ENCODE results near the gene SEPHS2.
A peak's percentile ranks its signal among the peaks of the same experiment; 100 is the strongest.

The SEPHS2 gene

DNA sequence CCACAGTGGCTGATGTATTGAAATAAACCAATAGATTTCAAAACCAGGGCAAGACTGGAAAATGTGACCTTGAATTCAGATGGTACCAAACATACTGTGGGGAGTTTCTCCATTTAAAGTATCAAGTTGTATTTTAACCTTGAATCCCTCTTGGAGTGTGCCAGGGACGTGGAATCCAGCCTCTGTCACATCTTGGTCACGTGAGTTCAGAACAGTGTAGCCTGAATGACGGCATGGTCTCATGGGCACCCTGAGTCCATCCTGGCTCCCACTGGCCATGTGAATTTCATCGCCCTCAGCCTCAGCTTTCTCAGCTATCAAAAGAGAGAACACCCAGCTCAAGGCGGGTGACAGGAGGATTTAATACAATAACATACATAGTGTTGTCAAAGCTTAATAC is 31.5 kb downstream of the SEPHS2 start:
- CTCF ChIA-PET = interaction anchor here (0.6 to 1.3 kb wide), 3 partner anchors 19 to 231 kb away, joined by 3 to 7 read pairs (median 3); partner anchors contain the start of genes CORO1A, SEPTIN1 and ZNF48
- POLR2A ChIA-PET = no interaction called here
- H3K27me3 ChIP-seq (replicated peaks in 2 of 5; ENCODE audit: control insufficient read depth in 4 of 5, insufficient read depth in 5 of 5, low read length in 4 of 5) = no peaks in the 10 kb centered on the region
- peaks cover 3 to 39% (median 3%) of the 10 kb centered on the region in 4 experiments for H3K36me3 ChIP-seq (ENCODE audit: control insufficient read depth in 4 of 4, insufficient read depth in 4 of 4, low read length in 3 of 4)
- H3K27ac ChIP-seq (ENCODE audit: insufficient read depth in 1 of 2, low read depth in 1 of 2, low read length in 2 of 2, poor library complexity in 1 of 2, severe bottlenecking in 2 of 2) = no peak overlapping the region
- 95% methylated on average over 3 of the region's 5 CpGs for WGBS (ENCODE audit: insufficient coverage)
- no peak for DNase-seq
- no peak overlapping the region for H3K4me3 ChIP-seq (ENCODE audit: control insufficient read depth in 1 of 7, extremely low read depth in 1 of 7, insufficient read depth in 4 of 7, low read depth in 2 of 7, low read length in 6 of 7)
- peaks cover 0 to 40% (median 28%) of the 10 kb centered on the region in 4 experiments for H3K4me1 ChIP-seq (ENCODE audit: control extremely low read depth in 1 of 4, control insufficient read depth in 4 of 4, insufficient read depth in 4 of 4, low read length in 3 of 4)
- no peaks in the 10 kb centered on the region for H3K9me3 ChIP-seq (ENCODE audit: control extremely low read depth in 1 of 5, control insufficient read depth in 4 of 5, insufficient read depth in 2 of 5, low read depth in 1 of 5, low read length in 4 of 5)

DNA sequence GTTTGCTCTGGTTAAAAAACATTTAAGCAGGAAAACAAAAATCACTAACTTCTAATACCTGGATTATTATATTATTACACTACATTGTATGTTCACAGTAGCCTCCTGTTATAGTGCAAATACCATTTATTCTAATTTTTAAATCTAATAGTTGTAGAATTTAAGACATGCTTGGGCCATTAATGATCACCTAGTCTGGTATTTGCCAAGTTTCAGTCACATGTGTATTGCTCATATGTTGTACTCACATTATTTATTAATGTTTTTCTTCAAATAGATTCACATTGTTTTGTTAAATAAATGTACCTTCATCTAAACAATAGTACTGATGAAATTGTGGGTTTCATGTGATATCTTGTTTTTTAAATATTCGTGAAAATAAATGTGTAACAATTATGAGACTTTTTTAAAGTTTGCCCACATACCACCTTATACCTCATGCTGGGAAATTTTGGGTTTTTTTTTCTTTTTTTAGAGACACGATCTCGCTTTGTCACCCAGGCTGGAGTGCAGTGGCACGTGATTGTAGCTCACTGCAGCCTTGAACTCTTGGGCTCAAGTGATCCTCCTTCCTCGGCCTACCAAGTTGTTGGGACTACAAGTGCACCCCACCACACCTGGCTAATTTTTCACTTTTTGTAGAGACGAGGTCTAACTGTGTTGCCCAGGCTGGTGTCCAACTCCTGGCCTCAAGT is 32.4 kb downstream of the SEPHS2 start:
- H3K4me3 ChIP-seq (ENCODE audit: control insufficient read depth in 1 of 7, extremely low read depth in 1 of 7, insufficient read depth in 4 of 7, low read depth in 2 of 7, low read length in 6 of 7) = no peak overlapping the region
- peaks cover 3 to 36% (median 3%) of the 10 kb centered on the region in 4 experiments for H3K36me3 ChIP-seq (ENCODE audit: control insufficient read depth in 4 of 4, insufficient read depth in 4 of 4, low read length in 3 of 4)
- H3K27me3 ChIP-seq (replicated peaks in 2 of 5; ENCODE audit: control insufficient read depth in 4 of 5, insufficient read depth in 5 of 5, low read length in 4 of 5) = no peaks in the 10 kb centered on the region
- ChIA-PET CTCF (interaction anchor here (0.6 to 8.0 kb wide), 2 partner anchors 17 to 33 kb away, joined by 5 to 97 read pairs; partner anchors contain the start of gene ZNF48), POLR2A (interaction anchor here (0.6 kb wide), 3 partner anchors 84 to 606 kb away, joined by 4 to 7 read pairs (median 4); no protein-coding TSS in a partner anchor)
- H3K9me3 ChIP-seq (ENCODE audit: control extremely low read depth in 1 of 5, control insufficient read depth in 4 of 5, insufficient read depth in 2 of 5, low read depth in 1 of 5, low read length in 4 of 5) = no peaks in the 10 kb centered on the region
- H3K4me1 ChIP-seq (ENCODE audit: control extremely low read depth in 1 of 4, control insufficient read depth in 4 of 4, insufficient read depth in 4 of 4, low read length in 3 of 4) = peaks cover 0 to 42% (median 31%) of the 10 kb centered on the region in 4 experiments
- 92% methylated on average over 4 of the region's 6 CpGs for WGBS (ENCODE audit: insufficient coverage)
- H3K27ac ChIP-seq (ENCODE audit: insufficient read depth in 1 of 2, low read depth in 1 of 2, low read length in 2 of 2, poor library complexity in 1 of 2, severe bottlenecking in 2 of 2) = no peak overlapping the region
- DNase-seq = no peak

DNA sequence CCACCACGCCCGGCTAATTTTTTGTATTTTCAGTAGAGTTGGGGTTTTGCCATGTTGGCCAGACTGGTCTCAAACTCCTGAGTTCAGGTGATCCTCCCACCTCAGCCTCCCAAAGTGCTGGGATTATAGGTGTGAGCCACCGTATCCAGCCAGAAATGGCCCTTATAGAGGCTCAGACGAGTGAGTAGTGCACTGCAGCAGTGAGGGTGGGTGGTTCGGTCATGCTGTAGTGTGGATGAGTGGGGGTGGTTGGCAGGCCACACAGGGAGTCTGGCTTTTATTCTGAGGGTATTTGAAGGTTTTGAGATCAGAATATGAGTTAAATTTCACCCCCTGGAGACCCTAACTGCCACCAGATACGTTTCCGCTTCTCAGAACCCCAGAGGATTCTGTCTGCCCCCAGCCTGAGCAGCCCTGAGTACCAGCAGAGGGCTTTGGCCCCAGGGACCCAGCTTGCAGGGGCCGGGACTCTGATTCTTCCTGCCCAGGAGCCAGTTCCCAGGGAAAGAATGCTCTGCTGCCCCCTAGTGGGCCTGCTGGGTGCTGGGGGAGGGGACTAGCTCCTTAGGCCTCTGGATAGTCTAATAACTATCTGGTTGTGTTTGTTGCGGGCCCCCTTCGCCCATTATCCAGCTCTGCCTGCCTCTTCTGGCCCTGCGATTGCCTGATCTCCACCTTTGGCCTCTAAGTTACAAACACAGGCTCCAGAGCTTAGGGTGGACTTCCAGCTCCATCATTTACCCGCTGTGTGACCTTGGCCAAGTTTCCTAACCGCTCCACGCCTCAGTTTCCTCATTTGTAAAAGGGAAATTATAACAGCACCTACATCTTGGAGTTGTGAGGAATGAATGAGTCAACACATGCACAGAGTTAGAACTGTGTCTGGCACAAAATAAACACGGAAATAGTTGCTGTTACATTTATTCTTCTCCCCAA is 36.3 kb downstream of the SEPHS2 start:
- H3K27ac ChIP-seq (ENCODE audit: insufficient read depth in 1 of 2, low read depth in 1 of 2, low read length in 2 of 2, poor library complexity in 1 of 2, severe bottlenecking in 2 of 2) = no peak overlapping the region
- ChIA-PET POLR2A (interaction anchor here (0.9 to 1.1 kb wide), 3 partner anchors 9 to 22 kb away, joined by 3 read pairs; partner anchors contain the start of gene ZNF48), CTCF (interaction anchor here (0.6 to 8.0 kb wide), 21 partner anchors 9 to 237 kb away, joined by 3 to 97 read pairs (median 5); partner anchors contain the start of genes CD2BP2, DCTPP1, SEPTIN1 and TBC1D10B)
- H3K4me1 ChIP-seq (ENCODE audit: control extremely low read depth in 1 of 4, control insufficient read depth in 4 of 4, insufficient read depth in 4 of 4, low read length in 3 of 4) = peaks cover 3 to 42% (median 29%) of the 10 kb centered on the region in 4 experiments
- H3K27me3 ChIP-seq (replicated peaks in 2 of 5; ENCODE audit: control insufficient read depth in 4 of 5, insufficient read depth in 5 of 5, low read length in 4 of 5) = no peaks in the 10 kb centered on the region
- peaks cover 3 to 25% (median 3%) of the 10 kb centered on the region in 4 experiments for H3K36me3 ChIP-seq (ENCODE audit: control insufficient read depth in 4 of 4, insufficient read depth in 4 of 4, low read length in 3 of 4)
- H3K4me3 ChIP-seq (ENCODE audit: control insufficient read depth in 1 of 7, extremely low read depth in 1 of 7, insufficient read depth in 4 of 7, low read depth in 2 of 7, low read length in 6 of 7) = no peak overlapping the region
- H3K9me3 ChIP-seq (ENCODE audit: control extremely low read depth in 1 of 5, control insufficient read depth in 4 of 5, insufficient read depth in 2 of 5, low read depth in 1 of 5, low read length in 4 of 5) = no peaks in the 10 kb centered on the region
- DNase-seq = peak; percentile 91 to 94 (median 92)
- 53% methylated on average over 14 of the region's 15 CpGs for WGBS (ENCODE audit: insufficient coverage)

DNA sequence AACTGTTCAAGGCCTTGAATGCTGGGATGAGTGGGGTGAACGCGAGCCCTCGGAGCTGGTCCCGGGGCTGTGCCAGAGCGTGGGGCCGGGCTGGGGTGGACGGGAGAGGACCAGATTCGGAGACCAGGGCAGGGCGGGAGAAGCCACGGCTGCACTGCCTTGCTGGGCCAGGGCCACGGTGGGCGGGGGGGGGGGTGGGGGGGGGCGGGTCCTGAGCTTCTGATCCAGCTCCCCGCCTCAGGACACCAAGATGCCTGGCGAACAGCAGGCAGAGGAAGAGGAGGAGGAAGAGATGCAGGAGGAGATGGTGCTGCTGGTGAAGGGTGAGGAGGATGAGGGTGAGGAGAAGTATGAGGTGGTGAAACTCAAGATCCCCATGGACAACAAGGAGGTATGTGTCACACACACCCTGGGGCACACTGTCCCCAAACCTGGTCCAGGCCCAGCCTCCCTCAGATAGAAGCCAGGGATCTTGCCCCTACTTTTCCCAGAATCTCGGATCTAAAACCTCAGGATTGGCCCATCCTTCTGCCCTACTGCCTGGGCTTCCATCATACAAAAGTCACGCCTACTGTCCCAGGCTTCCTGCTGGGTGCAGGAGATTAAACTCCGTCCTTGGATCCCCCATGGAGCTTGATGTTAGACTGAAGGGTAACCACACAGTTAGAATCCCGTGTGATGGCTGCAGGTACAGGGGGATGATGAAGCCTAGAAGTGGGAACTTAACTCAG is 37.7 kb downstream of the SEPHS2 start:
- WGBS (ENCODE audit: insufficient coverage) = 30% methylated on average over 9 of the region's 19 CpGs
- no peak for DNase-seq
- ChIA-PET CTCF (interaction anchor here (1.2 to 8.0 kb wide), 6 partner anchors 12 to 55 kb away, joined by 3 to 97 read pairs (median 14); partner anchors contain the start of genes SEPTIN1, TBC1D10B and ZNF48), POLR2A (interaction anchor here (1.2 to 1.6 kb wide), 3 partner anchors 12 to 37 kb away, joined by 4 to 6 read pairs (median 5); partner anchors contain the start of genes TBC1D10B and ZNF48)
- peaks cover 2 to 10% (median 3%) of the 10 kb centered on the region in 4 experiments for H3K36me3 ChIP-seq (ENCODE audit: control insufficient read depth in 4 of 4, insufficient read depth in 4 of 4, low read length in 3 of 4)
- peak overlapping the region; percentile 56 to 81 (median 76) for H3K4me3 ChIP-seq (ENCODE audit: control insufficient read depth in 1 of 7, extremely low read depth in 1 of 7, insufficient read depth in 4 of 7, low read depth in 2 of 7, low read length in 6 of 7)
- peaks cover 3 to 42% (median 29%) of the 10 kb centered on the region in 4 experiments for H3K4me1 ChIP-seq (ENCODE audit: control extremely low read depth in 1 of 4, control insufficient read depth in 4 of 4, insufficient read depth in 4 of 4, low read length in 3 of 4)
- peak overlapping the region in 1 of 2 experiments; percentile 75 for H3K27ac ChIP-seq (ENCODE audit: insufficient read depth in 1 of 2, low read depth in 1 of 2, low read length in 2 of 2, poor library complexity in 1 of 2, severe bottlenecking in 2 of 2)
- H3K9me3 ChIP-seq (ENCODE audit: control extremely low read depth in 1 of 5, control insufficient read depth in 4 of 5, insufficient read depth in 2 of 5, low read depth in 1 of 5, low read length in 4 of 5) = no peaks in the 10 kb centered on the region
- no peaks in the 10 kb centered on the region for H3K27me3 ChIP-seq (replicated peaks in 2 of 5; ENCODE audit: control insufficient read depth in 4 of 5, insufficient read depth in 5 of 5, low read length in 4 of 5)

DNA sequence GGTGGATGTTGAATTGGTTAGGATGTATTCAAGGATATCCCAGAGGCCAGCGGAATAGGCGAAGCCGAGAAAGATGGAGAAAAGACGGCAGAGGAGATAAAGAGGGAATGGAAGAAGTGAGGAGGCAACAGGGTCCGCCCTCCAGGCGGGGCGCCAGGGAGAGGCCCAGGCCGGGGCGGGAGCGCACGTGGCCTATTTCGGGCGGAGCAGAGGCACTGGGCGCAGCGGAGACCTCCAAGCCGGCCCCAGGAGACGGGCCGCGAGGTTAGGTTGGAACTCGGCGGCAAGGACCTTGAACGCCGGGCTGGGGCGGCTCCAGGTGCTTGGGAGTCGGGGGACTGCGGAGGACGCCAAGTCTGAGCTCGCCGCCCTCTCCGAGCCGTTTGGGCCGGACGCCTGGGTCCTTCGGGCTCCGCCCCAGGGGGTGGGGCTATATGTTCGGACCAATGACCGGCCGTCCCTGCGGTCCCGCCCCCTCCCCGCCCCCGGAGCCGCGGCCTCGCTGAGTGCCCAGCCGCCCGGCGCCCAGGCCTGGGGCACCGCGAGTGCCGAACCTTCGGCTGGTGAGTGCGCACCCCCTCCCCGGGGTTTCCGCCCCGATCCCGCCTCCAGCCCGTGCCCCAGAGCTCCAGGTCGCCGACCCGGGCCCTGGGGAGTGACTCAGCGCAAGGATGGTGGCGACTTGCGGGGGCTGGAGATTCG is 38.4 kb downstream of the SEPHS2 start, which contains the start of gene ZNF771:
TSS of gene ZNF771 (plus strand) at position 505 of the 702 bp plus-strand sequence. CDS start 448 bp downstream, outside the sequence.
- H3K27ac ChIP-seq (ENCODE audit: insufficient read depth in 1 of 2, low read depth in 1 of 2, low read length in 2 of 2, poor library complexity in 1 of 2, severe bottlenecking in 2 of 2) = peak within 1 kb of the TSS in 1 of 2 experiments; percentile 75
- H3K9me3 ChIP-seq (ENCODE audit: control extremely low read depth in 1 of 5, control insufficient read depth in 4 of 5, insufficient read depth in 2 of 5, low read depth in 1 of 5, low read length in 4 of 5) = no peaks in the 10 kb centered on the region
- peaks cover 3 to 35% (median 26%) of the 10 kb centered on the region in 4 experiments for H3K4me1 ChIP-seq (ENCODE audit: control extremely low read depth in 1 of 4, control insufficient read depth in 4 of 4, insufficient read depth in 4 of 4, low read length in 3 of 4)
- 0% methylated on average over 56 of the region's 65 CpGs for WGBS (ENCODE audit: insufficient coverage)
- DNase-seq = peak; percentile 78 to 81 (median 80)
- ChIA-PET POLR2A (interaction anchor here (1.2 to 1.6 kb wide), 3 partner anchors 12 to 37 kb away, joined by 4 to 6 read pairs (median 5); partner anchors contain the start of genes TBC1D10B and ZNF48), CTCF (interaction anchor here (1.2 to 8.0 kb wide), 4 partner anchors 11 to 191 kb away, joined by 3 to 97 read pairs (median 10); partner anchors contain the start of genes TBC1D10B and ZNF48)
- no peaks in the 10 kb centered on the region for H3K27me3 ChIP-seq (replicated peaks in 2 of 5; ENCODE audit: control insufficient read depth in 4 of 5, insufficient read depth in 5 of 5, low read length in 4 of 5)
- H3K4me3 ChIP-seq (ENCODE audit: control insufficient read depth in 1 of 7, extremely low read depth in 1 of 7, insufficient read depth in 4 of 7, low read depth in 2 of 7, low read length in 6 of 7) = peak within 1 kb of the TSS; percentile 56 to 81 (median 76)
- peaks cover 0 to 10% (median 2%) of the 10 kb centered on the region in 4 experiments for H3K36me3 ChIP-seq (ENCODE audit: control insufficient read depth in 4 of 4, insufficient read depth in 4 of 4, low read length in 3 of 4)

All from common myeloid progenitor, CD34-positive (primary cell).